ENCODE measurements around the gene RPP25L. TPM values are rescaled to one million over a fixed set of nuclear protein-coding genes. Genes with fewer than 3 reads are reported as not detected.

RPP25L gene
- total and polyA plus RNA-seq, 9 of the 15 experiments (the other 6 are each of a cell fraction or from before 2014, with no cell fraction given), result 16.3 to 43.7 (median 29.0) TPM

GRCh38 chr9:34611811-34612787 lies at the start of gene RPP25L (continued):
- TF ChIP-seq MNT (conservative IDR thresholded peaks at IDR 0.05), result peak in 1 of 2 experiments; percentile 42; a peak in 1 of 4 replicates
- no peak for TF ChIP-seq U2AF2 (optimal IDR thresholded peaks at IDR 0.05; ENCODE audit: low read depth, low read length)
- peak; percentile 80 for TF ChIP-seq KDM5B (IDR thresholded peaks at IDR 0.05; ENCODE audit: insufficient replicate concordance, low read depth, low read length)
- peak; percentile 80 for TF ChIP-seq PKNOX1 (IDR thresholded peaks at IDR 0.05)
- no peak for TF ChIP-seq ZNF79 (CRISPR knock-in tag; IDR thresholded peaks at IDR 0.05; ENCODE audit: low read depth)
- TF ChIP-seq PTRF (tag; IDR thresholded peaks at IDR 0.05), result no peak
- no peak for TF ChIP-seq ZNF41 (CRISPR knock-in tag; conservative IDR thresholded peaks at IDR 0.05)
- 0 out of 2 replicates have a peak, but pooled peaks have one; percentile 10 for TF ChIP-seq ATF6 (CRISPR knock-in tag; IDR thresholded peaks at IDR 0.05)
- no peak for TF ChIP-seq CREM (IDR thresholded peaks at IDR 0.05; ENCODE audit: low read depth)
- TF ChIP-seq ZZZ3 (IDR thresholded peaks at IDR 0.05), result no peak
- no peak for TF ChIP-seq HDAC3 (IDR thresholded peaks at IDR 0.05; ENCODE audit: borderline replicate concordance, partially characterized antibody)
- no peak for TF ChIP-seq SRSF9 (IDR thresholded peaks at IDR 0.05; ENCODE audit: borderline replicate concordance, low read depth, low read length)
- TF ChIP-seq EP400 (IDR thresholded peaks at IDR 0.05), result peak; percentile 65
- no peak for TF ChIP-seq ZNF280A (IDR thresholded peaks at IDR 0.05; ENCODE audit: low read depth, partially characterized antibody)
- TF ChIP-seq PHTF2 (CRISPR knock-in tag; IDR thresholded peaks at IDR 0.05), result no peak
- no peak for TF ChIP-seq MBD1 (CRISPR knock-in tag; IDR thresholded peaks at IDR 0.05)
- TF ChIP-seq HDAC2 (IDR thresholded peaks at IDR 0.05), result no peak
- peak; percentile 68 to 69; a peak in 3 of 4 replicates for TF ChIP-seq MAZ (CRISPR knock-in tag; conservative IDR thresholded peaks at IDR 0.05 in 1 of 2, IDR thresholded peaks at IDR 0.05 in 1 of 2)
- no peak for TF ChIP-seq NR3C1 (CRISPR knock-in tag; IDR thresholded peaks at IDR 0.05)

Data from K562 (cell line).